ENCODE data around the gene HIVEP2. TPM values are rescaled to one million over a fixed set of nuclear protein-coding genes. Genes with fewer than 3 reads are reported as not detected.

The HIVEP2 gene
- total RNA-seq, 2 experiments from 2014 or later, result 45.8 to 49.7 TPM

DNA sequence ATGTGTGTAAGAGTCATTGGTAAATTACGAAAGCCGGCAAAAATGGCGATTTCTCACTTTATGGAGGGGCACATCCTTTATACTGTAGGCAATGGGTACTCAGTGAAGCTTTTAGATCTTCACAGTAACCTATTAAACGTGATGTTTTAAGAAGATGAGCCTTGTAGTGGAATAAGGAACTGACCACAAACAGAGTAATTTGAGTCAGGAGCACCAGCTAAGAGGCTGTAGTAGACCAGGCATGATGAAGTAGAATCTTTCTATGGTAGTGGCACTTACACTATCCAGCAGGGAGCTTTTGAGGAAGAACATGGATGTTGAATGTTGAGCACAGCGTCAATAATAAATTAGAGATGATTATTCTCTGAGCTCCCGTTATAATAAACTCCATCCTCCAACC is 65.9 kb downstream of the HIVEP2 start:
- no peak for DNase-seq
- H3K4me3 Mint-ChIP-seq, result no peak overlapping the region
- peaks cover 49% of the 10 kb centered on the region for H3K4me1 Mint-ChIP-seq
- no peaks in the 10 kb centered on the region for H3K27me3 Mint-ChIP-seq
- no peak overlapping the region for H3K27ac Mint-ChIP-seq
- no peak for ATAC-seq (ENCODE audit: low read depth)
- peaks cover 50% of the 10 kb centered on the region for H3K36me3 Mint-ChIP-seq
- H3K9me3 Mint-ChIP-seq, result peaks cover 5% of the 10 kb centered on the region
- POLR2A ChIA-PET, result no interaction called here

DNA sequence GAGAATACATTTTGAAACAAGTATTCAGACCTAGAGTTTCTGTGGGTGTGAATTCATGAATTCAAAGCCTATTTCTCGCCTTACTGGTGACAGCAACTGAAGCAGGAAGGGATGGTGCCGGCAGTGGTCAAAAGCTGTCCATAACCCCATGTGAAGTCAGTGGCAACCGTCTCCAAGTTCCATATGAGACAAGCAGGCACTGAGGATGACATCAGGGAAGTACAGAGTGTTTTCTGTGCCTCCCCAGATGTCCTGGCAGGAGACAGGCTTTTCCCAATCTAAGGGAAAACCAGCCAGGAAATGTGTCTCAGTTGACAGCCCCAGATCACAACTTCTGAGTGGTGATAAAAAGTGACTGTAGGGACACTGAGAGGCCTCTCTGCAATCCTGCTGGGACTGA is 66.6 kb downstream of the HIVEP2 start:
- H3K9me3 Mint-ChIP-seq, result peaks cover 5% of the 10 kb centered on the region
- ATAC-seq (ENCODE audit: low read depth), result no peak
- no peak overlapping the region for H3K4me3 Mint-ChIP-seq
- H3K36me3 Mint-ChIP-seq, result peaks cover 50% of the 10 kb centered on the region
- no peak for DNase-seq
- H3K27me3 Mint-ChIP-seq, result no peaks in the 10 kb centered on the region
- POLR2A ChIA-PET, result no interaction called here
- no peak overlapping the region for H3K27ac Mint-ChIP-seq
- peaks cover 46% of the 10 kb centered on the region for H3K4me1 Mint-ChIP-seq

DNA sequence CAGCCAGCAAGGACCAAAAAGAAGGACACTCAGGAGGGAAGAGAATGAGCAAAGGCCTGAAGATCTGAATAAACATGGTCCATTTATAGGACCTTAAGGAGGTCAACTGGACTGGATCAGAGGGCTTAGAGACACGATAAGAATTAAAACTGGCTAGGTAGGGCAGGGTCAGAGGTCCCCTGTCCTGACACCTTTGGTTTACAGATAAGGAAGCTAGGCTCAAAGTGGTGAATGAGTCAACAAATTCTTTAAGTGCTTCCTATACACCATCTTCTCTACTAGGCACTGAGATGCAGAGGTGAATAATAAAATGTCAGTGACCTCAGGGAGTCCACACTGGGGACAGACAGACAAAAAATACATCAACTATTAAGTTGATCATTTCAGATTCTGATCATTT is 70.3 kb downstream of the HIVEP2 start:
- DNase-seq, result no peak
- Mint-ChIP-seq H3K9me3 (peaks cover 5% of the 10 kb centered on the region), H3K36me3 (peaks cover 32% of the 10 kb centered on the region), H3K27ac (no peak overlapping the region), H3K27me3 (no peaks in the 10 kb centered on the region), H3K4me1 (peaks cover 55% of the 10 kb centered on the region), H3K4me3 (no peak overlapping the region)
- POLR2A ChIA-PET, result interaction anchor here (0.9 to 1.2 kb wide), 2 partner anchors 16 to 18 kb away, joined by 3 read pairs; no protein-coding TSS in a partner anchor
- ATAC-seq (ENCODE audit: low read depth), result no peak

DNA sequence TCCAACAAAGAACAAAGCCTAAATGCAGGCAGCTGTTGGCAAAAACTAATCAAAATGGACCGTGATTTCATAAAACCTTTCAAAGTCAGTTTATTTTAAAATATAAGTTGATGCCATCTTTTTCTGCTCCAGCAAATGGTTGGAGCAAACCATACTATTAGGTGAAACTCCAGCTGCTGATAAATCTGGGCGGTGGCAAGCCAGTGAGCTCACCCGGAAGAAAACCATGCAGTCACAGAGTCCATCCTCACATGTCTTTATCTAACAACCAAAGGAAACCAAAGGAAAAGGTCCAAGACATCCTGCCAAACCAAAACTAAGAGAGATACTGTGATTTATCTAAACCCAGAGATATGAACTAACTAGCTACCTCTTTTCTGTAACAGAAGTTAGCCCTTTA is 72.6 kb downstream of the HIVEP2 start:
- no peak overlapping the region for H3K4me3 Mint-ChIP-seq
- DNase-seq, result no peak
- POLR2A ChIA-PET, result interaction anchor here (0.7 to 2.3 kb wide), 4 partner anchors 11 to 54 kb away, joined by 3 to 9 read pairs (median 4); no protein-coding TSS in a partner anchor
- H3K4me1 Mint-ChIP-seq, result peaks cover 63% of the 10 kb centered on the region
- peaks cover 1% of the 10 kb centered on the region for H3K9me3 Mint-ChIP-seq
- ATAC-seq (ENCODE audit: low read depth), result no peak
- H3K27me3 Mint-ChIP-seq, result no peaks in the 10 kb centered on the region
- peaks cover 16% of the 10 kb centered on the region for H3K36me3 Mint-ChIP-seq
- H3K27ac Mint-ChIP-seq, result no peak overlapping the region

DNA sequence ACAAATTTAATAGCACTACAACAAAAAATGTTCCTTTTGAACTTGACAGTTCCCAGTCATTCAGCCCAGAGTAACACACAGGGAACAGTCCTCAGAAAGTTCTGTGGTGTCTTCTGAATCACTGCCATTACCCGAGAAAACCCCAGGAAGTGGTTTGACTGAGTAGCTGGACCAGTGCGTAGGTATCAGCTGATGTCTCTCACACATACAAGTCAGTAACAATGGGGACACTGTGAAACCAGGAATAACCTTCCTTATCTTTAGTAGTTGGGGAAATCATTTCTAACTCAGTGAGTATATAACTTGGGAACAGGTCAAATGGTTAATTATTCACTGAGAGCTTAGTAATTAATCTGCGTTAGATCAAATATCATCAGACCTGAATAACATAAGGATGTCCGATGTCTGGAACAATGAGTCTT is 73.1 kb downstream of the HIVEP2 start:
- no peaks in the 10 kb centered on the region for H3K27me3 Mint-ChIP-seq
- H3K27ac Mint-ChIP-seq, result peak overlapping the region; percentile 47
- POLR2A ChIA-PET, result interaction anchor here (0.7 to 2.3 kb wide), 4 partner anchors 11 to 55 kb away, joined by 3 to 9 read pairs (median 4); no protein-coding TSS in a partner anchor
- H3K4me3 Mint-ChIP-seq, result peak overlapping the region; percentile 59
- peaks cover 15% of the 10 kb centered on the region for H3K36me3 Mint-ChIP-seq
- DNase-seq, result no peak
- no peaks in the 10 kb centered on the region for H3K9me3 Mint-ChIP-seq
- peak; percentile 90 for ATAC-seq (ENCODE audit: low read depth)
- H3K4me1 Mint-ChIP-seq, result peaks cover 64% of the 10 kb centered on the region

DNA sequence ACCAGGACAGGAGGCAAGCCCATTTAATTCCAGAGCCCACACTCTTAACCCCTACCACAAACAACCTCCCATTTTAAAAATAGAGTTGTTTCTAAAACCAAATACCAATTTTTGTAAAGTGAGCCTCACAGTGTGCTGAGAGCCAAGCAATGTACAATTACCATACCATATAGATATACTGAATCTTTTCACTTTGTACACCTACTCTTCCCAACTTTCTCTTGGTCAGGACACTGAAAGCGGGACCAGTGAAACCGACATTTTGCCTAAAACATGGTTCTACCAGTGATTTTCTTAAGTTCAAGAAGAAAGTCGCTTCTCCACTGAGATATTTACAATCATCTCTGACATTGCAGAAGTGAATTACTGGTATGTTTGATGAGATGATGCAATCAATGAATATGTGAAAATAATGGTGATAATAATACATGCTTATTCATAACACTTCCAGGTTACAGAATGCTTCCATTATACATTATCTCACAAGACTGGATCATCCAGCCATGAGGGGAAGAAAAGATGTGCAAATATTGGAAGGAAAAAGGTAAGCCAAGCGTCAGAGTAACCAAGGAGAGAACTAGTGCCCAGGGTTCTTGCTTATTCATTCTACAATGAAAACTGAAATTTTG is 74.1 kb downstream of the HIVEP2 start:
- no peak for DNase-seq
- Mint-ChIP-seq H3K4me1 (peaks cover 64% of the 10 kb centered on the region), H3K9me3 (no peaks in the 10 kb centered on the region), H3K4me3 (peak overlapping the region; percentile 30), H3K27ac (peak overlapping the region; percentile 13), H3K36me3 (peaks cover 14% of the 10 kb centered on the region), H3K27me3 (no peaks in the 10 kb centered on the region)
- POLR2A ChIA-PET, result no interaction called here
- ATAC-seq (ENCODE audit: low read depth), result no peak

DNA sequence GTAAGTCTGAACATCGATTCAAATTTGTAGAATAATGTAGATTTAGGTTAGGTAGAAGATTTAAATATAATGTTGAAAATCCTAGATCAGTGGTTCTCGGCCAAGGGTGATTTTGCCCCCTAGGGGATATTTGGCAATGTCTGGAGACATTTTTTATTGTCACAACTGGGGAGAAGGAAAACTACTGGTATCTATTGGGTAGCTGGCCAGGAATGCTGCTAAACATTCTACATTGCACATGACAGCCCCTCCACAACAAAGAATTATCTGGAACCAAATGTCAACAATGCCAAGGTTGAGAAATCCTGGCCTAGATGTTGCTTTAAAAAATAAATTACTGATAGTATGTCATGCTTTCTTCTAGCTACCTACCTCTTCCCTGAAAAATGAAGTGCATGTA is 76.1 kb downstream of the HIVEP2 start:
- DNase-seq (no peak), ATAC-seq (ENCODE audit: low read depth) (no peak)
- Mint-ChIP-seq H3K36me3 (peaks cover 9% of the 10 kb centered on the region), H3K4me3 (no peak overlapping the region), H3K27ac (no peak overlapping the region), H3K27me3 (no peaks in the 10 kb centered on the region), H3K9me3 (no peaks in the 10 kb centered on the region), H3K4me1 (peaks cover 59% of the 10 kb centered on the region)
- POLR2A ChIA-PET, result no interaction called here

DNA sequence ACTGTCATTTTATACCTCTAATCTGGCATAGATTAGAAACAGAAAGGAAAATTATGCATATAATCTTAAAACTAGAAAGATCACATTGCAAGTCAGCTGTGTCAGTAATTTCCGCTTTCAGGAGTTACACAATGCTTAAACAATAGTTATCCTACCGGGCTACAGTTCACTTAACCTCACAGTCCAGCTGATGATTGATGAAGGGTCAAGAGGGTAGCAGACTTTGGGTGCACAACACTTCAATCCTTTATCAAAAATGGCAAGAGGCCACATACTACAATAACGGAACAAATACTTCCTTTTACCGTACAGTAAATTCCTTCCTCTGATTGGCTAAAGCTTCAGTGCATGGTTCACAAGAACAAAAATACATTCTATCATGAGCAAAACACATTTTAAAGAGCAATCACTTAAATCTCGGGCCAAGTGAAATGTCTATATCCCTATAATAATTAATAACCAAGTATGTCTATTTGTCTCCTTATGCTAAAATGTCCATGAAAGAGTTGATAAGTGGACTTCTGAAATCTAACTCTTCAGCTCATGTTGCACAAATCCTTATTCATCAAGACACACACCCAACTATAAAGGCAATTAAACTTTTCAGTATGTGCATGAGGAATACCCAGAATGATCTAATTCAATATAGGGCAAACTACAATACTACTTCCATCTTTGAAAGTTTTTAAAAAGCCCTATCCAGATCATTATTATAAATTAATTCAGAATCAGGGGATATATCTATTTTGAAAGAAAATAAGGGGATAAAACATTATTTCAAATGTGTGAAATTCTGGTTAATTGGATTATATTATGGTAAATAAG is 76.8 kb downstream of the HIVEP2 start:
- ATAC-seq (ENCODE audit: low read depth) (no peak), DNase-seq (no peak)
- peaks cover 63% of the 10 kb centered on the region for H3K4me1 Mint-ChIP-seq
- H3K4me3 Mint-ChIP-seq, result peak overlapping the region; percentile 67
- no peaks in the 10 kb centered on the region for H3K27me3 Mint-ChIP-seq
- POLR2A ChIA-PET, result no interaction called here
- H3K27ac Mint-ChIP-seq, result peak overlapping the region; percentile 63
- H3K9me3 Mint-ChIP-seq, result no peaks in the 10 kb centered on the region
- H3K36me3 Mint-ChIP-seq, result peaks cover 9% of the 10 kb centered on the region

DNA sequence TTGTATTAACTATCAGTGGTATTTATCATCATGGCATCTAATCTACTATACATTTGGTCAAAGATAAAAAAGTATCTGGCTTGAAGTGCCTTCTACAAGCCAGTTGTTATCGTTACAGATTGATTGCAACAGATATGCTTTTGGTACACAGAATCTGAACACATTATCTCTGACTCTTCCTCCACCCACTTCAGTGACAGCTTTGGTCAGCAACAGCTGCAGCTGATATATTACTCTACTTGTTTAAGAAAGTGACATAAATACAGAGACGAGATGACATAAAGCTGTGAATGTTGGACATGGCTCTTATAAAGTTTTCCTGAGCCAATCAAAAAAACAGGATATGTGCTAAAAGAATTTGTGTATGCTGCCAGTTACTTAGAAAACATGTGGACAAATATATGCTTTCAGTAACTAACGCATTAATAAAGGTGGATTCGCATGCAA is 77.6 kb downstream of the HIVEP2 start:
- H3K4me1 Mint-ChIP-seq, result peaks cover 55% of the 10 kb centered on the region
- no peaks in the 10 kb centered on the region for H3K9me3 Mint-ChIP-seq
- DNase-seq (no peak), ATAC-seq (ENCODE audit: low read depth) (no peak)
- POLR2A ChIA-PET, result no interaction called here
- H3K27me3 Mint-ChIP-seq, result no peaks in the 10 kb centered on the region
- no peak overlapping the region for H3K27ac Mint-ChIP-seq
- peak overlapping the region; percentile 14 for H3K4me3 Mint-ChIP-seq
- H3K36me3 Mint-ChIP-seq, result peaks cover 6% of the 10 kb centered on the region

DNA sequence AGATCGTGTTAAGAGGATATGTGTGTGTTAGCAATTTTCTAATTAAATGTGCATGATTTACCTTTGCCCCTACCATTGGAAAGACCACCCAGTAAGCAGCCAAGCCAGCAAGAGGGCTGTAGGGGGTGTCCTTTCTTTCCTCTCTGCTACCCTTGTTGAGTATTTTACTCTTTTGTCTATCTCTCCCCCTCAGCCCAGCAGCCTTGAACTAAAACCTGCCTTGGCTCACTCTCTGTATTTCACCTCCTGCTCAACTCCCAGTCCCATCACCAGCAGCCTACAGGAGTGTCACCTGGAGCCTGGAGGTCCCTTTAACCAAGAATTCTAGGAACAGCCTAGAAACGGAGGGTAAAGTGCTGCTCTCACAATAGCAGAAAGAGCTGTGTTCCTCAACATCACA is 81.0 kb downstream of the HIVEP2 start:
- Mint-ChIP-seq H3K4me1 (peaks cover 43% of the 10 kb centered on the region), H3K9me3 (no peaks in the 10 kb centered on the region), H3K36me3 (peaks cover 9% of the 10 kb centered on the region), H3K27me3 (no peaks in the 10 kb centered on the region), H3K4me3 (no peak overlapping the region), H3K27ac (no peak overlapping the region)
- ATAC-seq (ENCODE audit: low read depth) (no peak), DNase-seq (no peak)
- POLR2A ChIA-PET, result no interaction called here

DNA sequence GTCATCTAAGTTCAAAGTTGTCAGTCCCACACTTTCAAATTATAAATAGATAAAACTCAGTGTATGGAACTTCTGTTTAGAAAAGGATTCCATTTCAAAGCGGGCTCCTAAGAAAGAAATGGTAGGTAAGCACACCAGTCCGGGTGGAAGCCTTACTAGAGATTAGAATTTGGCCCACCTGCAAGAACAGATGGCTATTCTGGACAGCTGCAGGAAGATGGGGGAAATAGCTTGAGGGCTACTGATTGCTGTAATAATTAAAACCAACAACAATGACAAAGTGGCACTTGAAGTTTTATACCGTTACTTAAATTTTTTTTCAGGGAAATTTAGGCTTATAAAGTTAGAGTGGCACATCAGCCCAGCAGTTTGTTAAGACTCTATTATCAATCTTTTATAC is 83.3 kb downstream of the HIVEP2 start:
- H3K36me3 Mint-ChIP-seq, result peaks cover 7% of the 10 kb centered on the region
- POLR2A ChIA-PET, result no interaction called here
- H3K9me3 Mint-ChIP-seq, result no peaks in the 10 kb centered on the region
- H3K27me3 Mint-ChIP-seq, result no peaks in the 10 kb centered on the region
- DNase-seq (no peak), ATAC-seq (ENCODE audit: low read depth) (no peak)
- peaks cover 44% of the 10 kb centered on the region for H3K4me1 Mint-ChIP-seq
- H3K4me3 Mint-ChIP-seq, result no peak overlapping the region
- no peak overlapping the region for H3K27ac Mint-ChIP-seq

DNA sequence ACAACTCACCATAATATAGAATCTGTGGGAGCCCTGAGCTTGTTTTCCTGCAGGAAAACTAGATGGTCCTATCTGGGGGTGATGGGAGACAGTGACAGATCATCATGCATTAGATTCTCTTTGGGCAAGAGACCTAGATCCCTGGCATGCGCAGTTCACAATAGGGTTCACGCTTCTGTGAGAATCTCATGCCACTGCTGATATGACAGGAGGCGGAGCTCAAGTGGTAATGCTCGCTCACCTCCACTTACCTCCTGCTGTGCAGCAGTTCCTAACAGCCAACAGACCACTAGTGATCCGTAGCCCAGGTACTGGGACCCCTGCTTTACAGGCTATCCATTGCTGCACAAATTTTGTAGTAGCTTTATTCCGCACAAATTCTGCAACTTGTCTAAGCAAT is 84.5 kb downstream of the HIVEP2 start:
- H3K27ac Mint-ChIP-seq, result no peak overlapping the region
- H3K4me1 Mint-ChIP-seq, result peaks cover 49% of the 10 kb centered on the region
- no peaks in the 10 kb centered on the region for H3K9me3 Mint-ChIP-seq
- ATAC-seq (ENCODE audit: low read depth) (no peak), DNase-seq (no peak)
- POLR2A ChIA-PET, result no interaction called here
- H3K36me3 Mint-ChIP-seq, result peaks cover 3% of the 10 kb centered on the region
- H3K4me3 Mint-ChIP-seq, result no peak overlapping the region
- no peaks in the 10 kb centered on the region for H3K27me3 Mint-ChIP-seq

DNA sequence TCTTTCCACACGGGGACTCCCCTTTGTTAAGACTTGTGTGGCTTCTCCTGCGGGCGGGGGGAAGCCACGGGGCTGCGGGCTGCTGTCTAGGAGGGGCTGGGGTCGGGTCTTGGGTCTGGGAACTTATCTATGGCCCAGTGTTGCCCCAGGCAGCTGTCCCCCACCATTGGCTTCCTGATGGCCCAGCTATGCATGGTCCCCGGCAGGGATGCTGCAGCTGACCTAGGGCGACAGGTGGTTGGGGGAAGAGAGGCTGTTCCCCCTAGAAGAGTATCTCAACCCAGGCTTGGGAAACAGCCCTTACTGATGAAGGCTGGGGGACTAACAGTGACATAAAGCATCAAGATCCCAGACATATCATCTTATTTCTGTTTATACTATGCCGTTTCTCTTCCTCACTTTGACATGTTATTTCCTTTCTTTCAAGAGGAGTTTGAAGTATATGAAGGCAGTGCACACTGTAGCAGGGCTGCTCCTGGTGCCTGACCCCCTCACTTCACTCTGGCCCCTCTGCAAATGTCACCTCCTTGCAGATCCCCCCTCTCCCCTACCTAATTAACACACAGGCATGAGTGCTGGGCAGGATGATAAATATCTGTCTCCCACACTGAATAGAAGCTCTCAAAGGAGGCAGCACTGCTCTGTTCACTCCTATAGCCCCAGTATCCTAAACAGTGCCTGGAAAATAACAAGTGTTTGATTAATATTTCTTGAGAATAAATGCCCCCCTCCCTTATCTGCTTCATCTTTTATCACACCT is 87.0 kb downstream of the HIVEP2 start:
- H3K9me3 Mint-ChIP-seq, result no peaks in the 10 kb centered on the region
- DNase-seq, result peak; percentile 60
- peak; percentile 30 for ATAC-seq (ENCODE audit: low read depth)
- peak overlapping the region; percentile 82 for H3K4me3 Mint-ChIP-seq
- peaks cover 61% of the 10 kb centered on the region for H3K4me1 Mint-ChIP-seq
- H3K36me3 Mint-ChIP-seq, result peaks cover 3% of the 10 kb centered on the region
- POLR2A ChIA-PET, result interaction anchor here (0.6 to 6.0 kb wide), 7 partner anchors 13 to 89 kb away, joined by 3 to 49 read pairs (median 6); no protein-coding TSS in a partner anchor
- H3K27ac Mint-ChIP-seq, result peak overlapping the region; percentile 95
- H3K27me3 Mint-ChIP-seq, result no peaks in the 10 kb centered on the region

Data from activated naive CD8-positive, alpha-beta T cell treated with anti-CD3 and anti-CD28 coated beads, Interleukin-2, amount 10 ng/mL, durations not matched to agents 7 days and 5 days (primary cell).